ENCODE measurements around the gene TRMT10B. TPM values are rescaled to one million over a fixed set of nuclear protein-coding genes. Genes with fewer than 3 reads are reported as not detected.

The TRMT10B gene
- total and polyA plus RNA-seq, 2 of the 13 experiments (the other 11 are each of a cell fraction or from before 2014, with no cell fraction given): 3.1 to 3.9 TPM

DNA sequence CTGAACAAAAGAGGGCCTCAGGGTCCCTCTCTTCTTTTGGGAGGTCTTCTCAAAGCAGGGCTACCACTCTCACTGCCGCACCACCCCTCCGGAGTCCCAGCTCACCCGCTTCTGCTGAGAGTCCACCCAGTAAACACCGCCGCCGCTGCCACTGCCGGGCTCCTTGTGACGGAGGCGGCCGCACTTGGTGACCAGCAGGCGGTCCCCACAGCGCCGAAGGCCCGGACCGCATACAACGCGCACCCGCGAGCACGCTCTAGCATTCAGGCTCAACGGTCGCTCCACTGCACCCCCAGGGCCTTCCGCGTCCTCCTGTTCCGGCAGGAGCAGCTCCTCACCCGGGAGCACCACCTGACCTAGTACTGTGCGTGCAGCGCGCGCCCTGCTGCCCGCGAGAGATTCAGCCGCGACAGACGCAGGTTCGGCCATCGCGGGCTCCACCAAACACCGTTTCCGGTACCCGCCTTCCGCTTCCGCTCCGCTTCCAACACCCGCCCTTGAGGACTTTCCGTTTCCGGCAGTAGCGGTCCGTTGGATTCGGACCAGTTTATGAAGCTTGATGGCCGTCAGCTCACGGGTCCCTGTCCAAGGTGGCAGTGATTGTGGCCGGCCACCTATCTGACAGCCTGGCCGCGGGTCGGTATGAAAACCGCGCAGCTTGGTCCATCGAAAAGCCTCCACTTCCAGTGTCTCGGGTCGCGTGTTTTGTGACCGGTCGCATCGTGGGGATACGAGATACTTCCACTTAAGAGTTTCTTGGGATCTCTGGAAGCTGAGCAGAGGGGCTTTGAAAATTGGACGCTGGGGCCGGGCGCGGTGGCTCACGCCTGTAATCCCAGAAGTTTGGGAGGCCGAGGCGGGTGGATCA lies 31.2 kb downstream of the TRMT10B start, which contains the start of gene EXOSC3 (continued):
- TF ChIP-seq, protein P1, sequence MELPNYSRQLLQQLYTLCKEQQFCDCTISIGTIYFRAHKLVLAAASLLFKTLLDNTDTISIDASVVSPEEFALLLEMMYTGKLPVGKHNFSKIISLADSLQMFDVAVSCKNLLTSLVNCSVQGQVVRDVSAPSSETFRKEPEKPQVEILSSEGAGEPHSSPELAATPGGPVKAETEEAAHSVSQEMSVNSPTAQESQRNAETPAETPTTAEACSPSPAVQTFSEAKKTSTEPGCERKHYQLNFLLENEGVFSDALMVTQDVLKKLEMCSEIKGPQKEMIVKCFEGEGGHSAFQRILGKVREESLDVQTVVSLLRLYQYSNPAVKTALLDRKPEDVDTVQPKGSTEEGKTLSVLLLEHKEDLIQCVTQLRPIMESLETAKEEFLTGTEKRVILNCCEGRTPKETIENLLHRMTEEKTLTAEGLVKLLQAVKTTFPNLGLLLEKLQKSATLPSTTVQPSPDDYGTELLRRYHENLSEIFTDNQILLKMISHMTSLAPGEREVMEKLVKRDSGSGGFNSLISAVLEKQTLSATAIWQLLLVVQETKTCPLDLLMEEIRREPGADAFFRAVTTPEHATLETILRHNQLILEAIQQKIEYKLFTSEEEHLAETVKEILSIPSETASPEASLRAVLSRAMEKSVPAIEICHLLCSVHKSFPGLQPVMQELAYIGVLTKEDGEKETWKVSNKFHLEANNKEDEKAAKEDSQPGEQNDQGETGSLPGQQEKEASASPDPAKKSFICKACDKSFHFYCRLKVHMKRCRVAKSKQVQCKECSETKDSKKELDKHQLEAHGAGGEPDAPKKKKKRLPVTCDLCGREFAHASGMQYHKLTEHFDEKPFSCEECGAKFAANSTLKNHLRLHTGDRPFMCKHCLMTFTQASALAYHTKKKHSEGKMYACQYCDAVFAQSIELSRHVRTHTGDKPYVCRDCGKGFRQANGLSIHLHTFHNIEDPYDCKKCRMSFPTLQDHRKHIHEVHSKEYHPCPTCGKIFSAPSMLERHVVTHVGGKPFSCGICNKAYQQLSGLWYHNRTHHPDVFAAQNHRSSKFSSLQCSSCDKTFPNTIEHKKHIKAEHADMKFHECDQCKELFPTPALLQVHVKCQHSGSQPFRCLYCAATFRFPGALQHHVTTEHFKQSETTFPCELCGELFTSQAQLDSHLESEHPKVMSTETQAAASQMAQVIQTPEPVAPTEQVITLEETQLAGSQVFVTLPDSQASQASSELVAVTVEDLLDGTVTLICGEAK (IDR thresholded peaks at IDR 0.05): peak; percentile 89
- TF ChIP-seq, protein P1 (CRISPR knock-in tag; IDR thresholded peaks at IDR 0.05): peak; percentile 81
- no peak for TF ChIP-seq MTA3 (CRISPR knock-in tag; IDR thresholded peaks at IDR 0.05)
- no peak; the same call in 1 of the 2 replicates for TF ChIP-seq NR2F2 (IDR thresholded peaks at IDR 0.05; ENCODE audit: borderline replicate concordance, low read depth)
- no peak for TF ChIP-seq ZNF235 (CRISPR knock-in tag; IDR thresholded peaks at IDR 0.05; ENCODE audit: borderline replicate concordance)
- peak; percentile 97 for TF ChIP-seq ASH2L (IDR thresholded peaks at IDR 0.05; ENCODE audit: insufficient read length, low read depth, low read length)
- TF ChIP-seq, protein P2, sequence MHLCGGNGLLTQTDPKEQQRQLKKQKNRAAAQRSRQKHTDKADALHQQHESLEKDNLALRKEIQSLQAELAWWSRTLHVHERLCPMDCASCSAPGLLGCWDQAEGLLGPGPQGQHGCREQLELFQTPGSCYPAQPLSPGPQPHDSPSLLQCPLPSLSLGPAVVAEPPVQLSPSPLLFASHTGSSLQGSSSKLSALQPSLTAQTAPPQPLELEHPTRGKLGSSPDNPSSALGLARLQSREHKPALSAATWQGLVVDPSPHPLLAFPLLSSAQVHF (CRISPR knock-in tag; IDR thresholded peaks at IDR 0.05): 0 out of 2 replicates have a peak, but pooled peaks have one; percentile 32
- no peak for TF ChIP-seq JDP2 (CRISPR knock-in tag; IDR thresholded peaks at IDR 0.05; ENCODE audit: borderline replicate concordance)
- TF ChIP-seq PCBP1 (IDR thresholded peaks at IDR 0.05; ENCODE audit: borderline replicate concordance, low read depth, low read length): peak; percentile 42; the same call in 1 of the 2 replicates
- TF ChIP-seq KLF6 (CRISPR knock-in tag; IDR thresholded peaks at IDR 0.05): peak; percentile 69; the same call in 1 of the 2 replicates
- TF ChIP-seq, protein P3, sequence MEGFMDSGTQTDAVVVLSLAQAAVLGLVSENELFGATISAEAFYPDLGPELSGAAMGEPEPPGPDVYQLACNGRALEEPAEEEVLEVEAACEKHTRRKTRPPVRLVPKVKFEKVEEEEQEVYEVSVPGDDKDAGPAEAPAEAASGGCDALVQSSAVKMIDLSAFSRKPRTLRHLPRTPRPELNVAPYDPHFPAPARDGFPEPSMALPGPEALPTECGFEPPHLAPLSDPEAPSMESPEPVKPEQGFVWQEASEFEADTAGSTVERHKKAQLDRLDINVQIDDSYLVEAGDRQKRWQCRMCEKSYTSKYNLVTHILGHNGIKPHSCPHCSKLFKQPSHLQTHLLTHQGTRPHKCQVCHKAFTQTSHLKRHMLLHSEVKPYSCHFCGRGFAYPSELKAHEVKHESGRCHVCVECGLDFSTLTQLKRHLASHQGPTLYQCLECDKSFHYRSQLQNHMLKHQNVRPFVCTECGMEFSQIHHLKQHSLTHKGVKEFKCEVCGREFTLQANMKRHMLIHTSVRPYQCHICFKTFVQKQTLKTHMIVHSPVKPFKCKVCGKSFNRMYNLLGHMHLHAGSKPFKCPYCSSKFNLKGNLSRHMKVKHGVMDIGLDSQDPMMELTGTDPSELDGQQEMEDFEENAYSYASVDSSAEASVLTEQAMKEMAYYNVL (CRISPR knock-in tag; IDR thresholded peaks at IDR 0.05; ENCODE audit: borderline replicate concordance): peak; percentile 63; the same call in 1 of the 2 replicates
- TF ChIP-seq, protein P4, sequence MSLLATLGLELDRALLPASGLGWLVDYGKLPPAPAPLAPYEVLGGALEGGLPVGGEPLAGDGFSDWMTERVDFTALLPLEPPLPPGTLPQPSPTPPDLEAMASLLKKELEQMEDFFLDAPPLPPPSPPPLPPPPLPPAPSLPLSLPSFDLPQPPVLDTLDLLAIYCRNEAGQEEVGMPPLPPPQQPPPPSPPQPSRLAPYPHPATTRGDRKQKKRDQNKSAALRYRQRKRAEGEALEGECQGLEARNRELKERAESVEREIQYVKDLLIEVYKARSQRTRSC (CRISPR knock-in tag; IDR thresholded peaks at IDR 0.05; ENCODE audit: low read depth): 0 out of 2 replicates have a peak, but pooled peaks have one; percentile 79
- no peak for TF ChIP-seq MAFK (conservative IDR thresholded peaks at IDR 0.05 in 1 of 2, IDR thresholded peaks at IDR 0.05 in 1 of 2; ENCODE audit: low read length in 2 of 2)
- TF ChIP-seq ZNF891 (CRISPR knock-in tag; IDR thresholded peaks at IDR 0.05): peak; percentile 86
- TF ChIP-seq MXD4 (CRISPR knock-in tag; IDR thresholded peaks at IDR 0.05): peak; percentile 56; the same call in 1 of the 2 replicates
- TF ChIP-seq ZNF768 (CRISPR knock-in tag; IDR thresholded peaks at IDR 0.05): peak; percentile 85
